Hepatocyte (in vitro differentiated cells): Measurements from ENCODE around the gene OR2L13. TPM values are rescaled to one million over a fixed set of nuclear protein-coding genes. Genes with fewer than 3 reads are reported as not detected.
"Not testable (repeated sequence)": the region's sequence is repeated elsewhere in the genome, so short reads cannot be mapped to it uniquely, and the experiment has no call there.

Experiments used
- DNase-seq: peaks from one replicate; pipeline ENCODE4 v3.0.0-alpha.2; 2016; ENCODE audit warnings: low spot score
- H2AFZ ChIP-seq: fragments of 200-600 bp; sonication (generic); 2 replicates; pipeline ENCODE4 v1.6.0; 2016; ENCODE audit warnings: antibody characterized with exemption, mild to moderate bottlenecking
- H3K27ac ChIP-seq: fragments of 200-600 bp; sonication (generic); 2 replicates; pipeline ENCODE4 v1.5.1; 2016; ENCODE audit warnings: mild to moderate bottlenecking
- H3K27me3 ChIP-seq: fragments of 200-600 bp; sonication (generic); 2 replicates; pipeline ENCODE4 v1.6.1; 2016
- H3K36me3 ChIP-seq: fragments of 200-600 bp; sonication (generic); replicated peaks from 2 replicates; pipeline ENCODE4 v1.5.1; 2016; ENCODE audit warnings: low read depth; ENCODE audit not compliant: insufficient read depth
- H3K4me1 ChIP-seq: fragments of 200-600 bp; sonication (generic); 2 replicates; pipeline ENCODE4 v1.5.1; 2016; ENCODE audit warnings: mild to moderate bottlenecking, moderate library complexity; ENCODE audit not compliant: insufficient read depth
- H3K4me2 ChIP-seq: fragments of 200-600 bp; sonication (generic); 2 replicates; pipeline ENCODE4 v1.6.0; 2016
- H3K4me3 ChIP-seq: fragments of 200-600 bp; sonication (generic); 2 replicates; pipeline ENCODE4 v1.5.1; 2016; ENCODE audit warnings: mild to moderate bottlenecking
- H3K79me2 ChIP-seq: fragments of 200-600 bp; sonication (generic); 2 replicates; pipeline ENCODE4 v1.6.0; 2017; ENCODE audit warnings: mild to moderate bottlenecking
- H3K9me2 ChIP-seq: fragments of 200-600 bp; sonication (generic); replicated peaks from 2 replicates; pipeline ENCODE4 v1.6.0; 2017; ENCODE audit warnings: mild to moderate bottlenecking; ENCODE audit not compliant: insufficient read depth
- H3K9me3 ChIP-seq: fragments of 200-600 bp; sonication (generic); 2 replicates; pipeline ENCODE4 v1.5.1; 2016; ENCODE audit warnings: low read depth, mild to moderate bottlenecking
- H4K20me1 ChIP-seq: fragments of 200-600 bp; sonication (generic); 2 replicates; pipeline ENCODE4 v1.6.0; 2016; ENCODE audit warnings: mild to moderate bottlenecking; ENCODE audit not compliant: insufficient read depth, poor library complexity, severe bottlenecking
- EZH2 ChIP-seq: fragments of 200-600 bp; sonication (generic); IDR thresholded peaks from 2 replicates; pipeline ENCODE4 v1.6.1; 2016; ENCODE audit warnings: antibody characterized with exemption, mild to moderate bottlenecking, borderline replicate concordance
- EZH2phosphoT487 ChIP-seq: fragments of 200-600 bp; sonication (generic); IDR thresholded peaks from one replicate; pipeline ENCODE4 v1.6.1; 2018; ENCODE audit warnings: antibody characterized with exemption, mild to moderate bottlenecking, low read depth, moderate library complexity; ENCODE audit not compliant: unreplicated experiment, severe bottlenecking
- WGBS: methylation state at CpG from one replicate; pipeline ENCODE4 v1.1.6; 2016; ENCODE audit warnings: low lambda C conversion rate; ENCODE audit errors: missing lambda C conversion rate; 5-methylcytosine and 5-hydroxymethylcytosine counted together
- polyA plus RNA-seq: library from polyadenylated mRNA; unstranded; fragments of >200 nt; fragmentation: Nextera tagmentation; extraction: Ambion mirVana; gene quantifications from 2 replicates; pipeline ENCODE4 v1.2.1, GENCODE V29; 2016
- total RNA-seq: library from RNA; depleted of rRNA; stranded (reverse); fragments of >200 nt; gene quantifications from 2 replicates; pipeline ENCODE4 v1.2.3, GENCODE V29; 2014
- TF ChIP-seq, protein P1 (sequence below): fragments of 200-600 bp; sonication (generic); IDR thresholded peaks from 2 replicates; pipeline ENCODE4 v1.5.1; 2016; ENCODE audit warnings: antibody characterized with exemption, mild to moderate bottlenecking; ENCODE audit not compliant: poor library complexity

The OR2L13 gene
- total and polyA plus RNA-seq, 2 experiments from 2014 or later, result not detected

DNA sequence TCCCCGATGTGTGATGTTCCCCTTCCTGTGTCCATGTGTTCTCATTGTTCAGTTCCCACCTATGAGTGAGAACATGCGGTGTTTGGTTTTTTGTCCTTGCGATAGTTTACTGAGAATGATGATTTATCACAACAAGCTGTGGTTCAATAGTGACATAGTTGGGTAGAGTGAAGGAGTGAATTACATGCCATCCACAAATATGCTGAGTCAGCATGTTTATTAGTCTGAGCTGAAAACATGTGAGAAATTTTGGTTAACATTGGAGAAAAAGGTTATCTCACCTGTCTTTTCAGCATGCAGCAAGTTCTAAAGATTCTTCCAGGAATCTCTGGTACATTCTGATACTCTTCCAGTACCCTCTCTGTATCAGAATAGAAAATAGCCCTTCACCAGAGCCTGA, 29.4 kb upstream of the OR2L13 start:
- H3K9me3 ChIP-seq, result no peaks in the 10 kb centered on the region
- H3K27me3 ChIP-seq, result no peaks in the 10 kb centered on the region
- TF ChIP-seq EZH2, result no peak
- TF ChIP-seq EZH2phosphoT487, result no peak
- TF ChIP-seq, protein P1, sequence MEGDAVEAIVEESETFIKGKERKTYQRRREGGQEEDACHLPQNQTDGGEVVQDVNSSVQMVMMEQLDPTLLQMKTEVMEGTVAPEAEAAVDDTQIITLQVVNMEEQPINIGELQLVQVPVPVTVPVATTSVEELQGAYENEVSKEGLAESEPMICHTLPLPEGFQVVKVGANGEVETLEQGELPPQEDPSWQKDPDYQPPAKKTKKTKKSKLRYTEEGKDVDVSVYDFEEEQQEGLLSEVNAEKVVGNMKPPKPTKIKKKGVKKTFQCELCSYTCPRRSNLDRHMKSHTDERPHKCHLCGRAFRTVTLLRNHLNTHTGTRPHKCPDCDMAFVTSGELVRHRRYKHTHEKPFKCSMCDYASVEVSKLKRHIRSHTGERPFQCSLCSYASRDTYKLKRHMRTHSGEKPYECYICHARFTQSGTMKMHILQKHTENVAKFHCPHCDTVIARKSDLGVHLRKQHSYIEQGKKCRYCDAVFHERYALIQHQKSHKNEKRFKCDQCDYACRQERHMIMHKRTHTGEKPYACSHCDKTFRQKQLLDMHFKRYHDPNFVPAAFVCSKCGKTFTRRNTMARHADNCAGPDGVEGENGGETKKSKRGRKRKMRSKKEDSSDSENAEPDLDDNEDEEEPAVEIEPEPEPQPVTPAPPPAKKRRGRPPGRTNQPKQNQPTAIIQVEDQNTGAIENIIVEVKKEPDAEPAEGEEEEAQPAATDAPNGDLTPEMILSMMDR, result no peak
- WGBS, result 100% methylated on average over 2 of the region's 3 CpGs
- H3K79me2 ChIP-seq, result no peaks in the 10 kb centered on the region
- no peak for DNase-seq
- H3K4me1 ChIP-seq, result no peaks in the 10 kb centered on the region
- H4K20me1 ChIP-seq, result no peaks in the 10 kb centered on the region
- H3K27ac ChIP-seq, result no peak overlapping the region
- H3K4me2 ChIP-seq, result no peak overlapping the region
- no peaks in the 10 kb centered on the region for H3K9me2 ChIP-seq
- H2AFZ ChIP-seq, result no peak overlapping the region
- H3K4me3 ChIP-seq, result no peak overlapping the region
- no peaks in the 10 kb centered on the region for H3K36me3 ChIP-seq

DNA sequence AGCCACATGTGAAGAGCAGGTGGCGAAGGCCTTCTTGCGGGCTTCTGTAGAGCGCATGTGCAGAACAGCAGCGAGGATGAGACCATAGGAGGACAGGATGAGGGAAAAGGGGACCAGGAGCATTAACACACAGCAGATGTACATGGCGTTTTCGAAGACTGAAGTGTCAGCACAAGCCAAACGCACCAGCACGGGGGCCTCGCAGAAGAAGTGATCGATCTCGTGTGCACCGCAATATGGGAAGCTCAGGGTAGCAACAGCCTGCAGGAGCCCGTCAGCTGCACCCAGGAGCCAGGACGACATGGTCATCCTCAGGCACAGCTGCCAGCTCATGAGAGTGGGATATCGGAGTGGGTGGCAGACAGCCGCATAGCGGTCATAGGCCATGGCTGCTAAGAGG, 11.1 kb upstream of the OR2L13 start:
- H3K27me3 ChIP-seq, result not testable (repeated sequence)
- WGBS, result 83% methylated on average over 13 of the region's 17 CpGs

DNA sequence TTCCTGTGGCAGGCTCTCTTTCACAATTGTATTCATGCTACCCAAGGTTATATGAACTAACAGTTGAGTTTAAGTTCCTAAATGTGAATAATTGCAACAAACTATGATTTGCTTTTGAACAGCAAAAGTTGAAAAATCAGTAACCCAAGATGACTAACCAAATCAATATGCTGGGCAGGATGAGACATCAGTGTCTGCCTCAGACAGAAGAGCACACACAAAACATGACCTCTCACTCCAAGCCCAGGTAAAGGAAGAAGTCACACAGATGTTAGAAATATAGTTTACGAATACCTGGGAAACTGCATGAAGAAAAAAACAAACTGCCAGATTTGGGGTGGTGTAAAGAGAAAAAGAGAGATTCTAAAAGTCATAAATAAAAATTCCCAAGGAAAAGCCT, 3.5 kb downstream of the OR2L13 start:
- no peaks in the 10 kb centered on the region for H3K9me2 ChIP-seq
- no peak overlapping the region for H3K4me2 ChIP-seq
- H4K20me1 ChIP-seq, result no peaks in the 10 kb centered on the region
- TF ChIP-seq, protein P1, result no peak
- TF ChIP-seq EZH2, result no peak
- no peak for TF ChIP-seq EZH2phosphoT487
- H3K9me3 ChIP-seq, result peaks cover 10% of the 10 kb centered on the region
- no peaks in the 10 kb centered on the region for H3K27me3 ChIP-seq
- no peak overlapping the region for H3K4me3 ChIP-seq
- no peaks in the 10 kb centered on the region for H3K36me3 ChIP-seq
- H3K27ac ChIP-seq, result no peak overlapping the region
- WGBS, result 68% methylated on average over 1 of the region's 1 CpG
- no peaks in the 10 kb centered on the region for H3K79me2 ChIP-seq
- no peak overlapping the region for H2AFZ ChIP-seq
- H3K4me1 ChIP-seq, result no peaks in the 10 kb centered on the region
- no peak for DNase-seq

More for the DNA sequence above, 11.1 kb upstream of the OR2L13 start:
- H3K36me3 ChIP-seq, H3K79me2 ChIP-seq, H3K9me3 ChIP-seq, DNase-seq, H3K9me2 ChIP-seq, H4K20me1 ChIP-seq, H3K27ac ChIP-seq, H3K4me3 ChIP-seq, H3K4me1 ChIP-seq, H2AFZ ChIP-seq, H3K4me2 ChIP-seq: not testable (repeated sequence)

DNA sequence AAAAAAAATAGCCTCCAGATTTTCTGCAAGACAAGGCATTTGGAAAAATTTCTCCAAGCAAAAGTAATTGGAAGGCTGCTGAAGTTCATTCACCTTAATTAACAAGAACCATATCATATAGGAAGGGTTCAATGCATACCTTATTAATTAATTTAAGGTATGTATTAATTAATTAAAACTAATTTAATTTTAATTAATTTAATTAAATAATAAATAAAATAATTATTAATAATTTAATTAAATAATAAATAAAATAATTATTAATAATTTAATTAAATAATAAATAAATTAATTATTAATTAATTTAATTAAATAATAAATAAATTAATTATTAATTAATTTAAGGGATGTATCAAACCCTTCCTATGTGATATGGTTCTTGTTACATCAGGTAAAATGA, 7.9 kb downstream of the OR2L13 start:
- H3K36me3 ChIP-seq, result no peaks in the 10 kb centered on the region
- TF ChIP-seq, protein P1, result no peak
- TF ChIP-seq EZH2, result no peak
- no peak for TF ChIP-seq EZH2phosphoT487
- DNase-seq, result no peak
- H4K20me1 ChIP-seq, result no peaks in the 10 kb centered on the region
- no peaks in the 10 kb centered on the region for H3K9me2 ChIP-seq
- no peaks in the 10 kb centered on the region for H3K27me3 ChIP-seq
- no peak overlapping the region for H3K4me2 ChIP-seq
- no peak overlapping the region for H3K4me3 ChIP-seq
- H3K9me3 ChIP-seq, result peaks cover 10% of the 10 kb centered on the region
- H3K27ac ChIP-seq, result no peak overlapping the region
- no peaks in the 10 kb centered on the region for H3K79me2 ChIP-seq
- no peak overlapping the region for H2AFZ ChIP-seq
- H3K4me1 ChIP-seq, result no peaks in the 10 kb centered on the region
